HG03039 (cell line): ENCODE results near the gene NFIC.
"Not testable (repeated sequence)": the region's sequence is repeated elsewhere in the genome, so short reads cannot be mapped to it uniquely, and the experiment has no call there.

Experiments used
- ATAC-seq: cut with Tn5 transposase; IDR thresholded peaks from one replicate; pipeline ENCODE4 v1.9.1; 2021; ENCODE audit warnings: mild to moderate bottlenecking, moderate library complexity; ENCODE audit not compliant: unreplicated experiment

Gene NFIC

DNA sequence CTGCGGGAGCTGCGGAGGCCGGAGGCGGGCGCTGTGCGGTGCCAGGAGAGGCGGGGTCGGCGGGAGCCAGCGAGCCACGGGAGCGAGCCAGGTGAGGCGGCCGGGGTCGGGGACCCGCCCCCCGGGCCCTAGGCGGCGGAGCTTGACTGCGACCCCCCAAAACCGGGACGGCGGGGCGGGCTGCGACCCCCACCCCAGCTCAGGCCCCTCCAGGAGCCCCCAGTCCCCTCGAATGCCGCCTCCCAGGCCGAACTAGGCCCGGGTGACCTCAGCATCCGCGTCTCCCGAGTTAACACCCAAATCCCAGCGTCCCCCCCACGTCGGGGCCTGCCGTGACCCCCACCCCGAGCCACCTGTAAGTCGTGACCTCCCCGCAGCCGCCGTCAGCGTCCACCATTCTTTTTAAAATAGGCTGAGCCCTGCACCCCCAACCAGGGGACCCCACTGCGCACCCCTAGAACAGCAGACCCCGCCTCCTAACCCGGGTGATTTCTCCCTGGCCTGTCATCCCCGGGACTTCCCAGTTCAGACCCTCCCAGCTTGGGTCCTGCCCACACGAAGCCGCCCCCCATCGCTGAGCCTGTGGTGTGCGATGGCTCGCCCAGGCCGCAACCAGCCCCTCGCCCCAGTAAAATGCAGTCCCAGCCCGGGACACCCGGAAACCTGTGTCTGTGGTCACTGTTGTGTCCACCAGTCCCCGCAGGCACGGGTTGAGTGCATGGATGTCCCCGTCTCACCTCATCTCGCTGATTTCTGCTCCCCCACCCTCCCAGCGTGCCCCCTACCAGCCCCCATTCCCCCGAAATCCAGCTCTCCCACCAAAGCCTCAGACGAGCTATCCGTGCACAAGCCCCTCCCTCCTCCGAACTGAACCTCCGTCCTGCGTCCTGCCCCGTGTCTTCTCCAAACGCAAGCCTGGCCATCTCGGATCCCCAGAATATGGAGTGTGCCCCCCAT lies 140.3 kb downstream of the NFIC start:
- no peak for ATAC-seq

DNA sequence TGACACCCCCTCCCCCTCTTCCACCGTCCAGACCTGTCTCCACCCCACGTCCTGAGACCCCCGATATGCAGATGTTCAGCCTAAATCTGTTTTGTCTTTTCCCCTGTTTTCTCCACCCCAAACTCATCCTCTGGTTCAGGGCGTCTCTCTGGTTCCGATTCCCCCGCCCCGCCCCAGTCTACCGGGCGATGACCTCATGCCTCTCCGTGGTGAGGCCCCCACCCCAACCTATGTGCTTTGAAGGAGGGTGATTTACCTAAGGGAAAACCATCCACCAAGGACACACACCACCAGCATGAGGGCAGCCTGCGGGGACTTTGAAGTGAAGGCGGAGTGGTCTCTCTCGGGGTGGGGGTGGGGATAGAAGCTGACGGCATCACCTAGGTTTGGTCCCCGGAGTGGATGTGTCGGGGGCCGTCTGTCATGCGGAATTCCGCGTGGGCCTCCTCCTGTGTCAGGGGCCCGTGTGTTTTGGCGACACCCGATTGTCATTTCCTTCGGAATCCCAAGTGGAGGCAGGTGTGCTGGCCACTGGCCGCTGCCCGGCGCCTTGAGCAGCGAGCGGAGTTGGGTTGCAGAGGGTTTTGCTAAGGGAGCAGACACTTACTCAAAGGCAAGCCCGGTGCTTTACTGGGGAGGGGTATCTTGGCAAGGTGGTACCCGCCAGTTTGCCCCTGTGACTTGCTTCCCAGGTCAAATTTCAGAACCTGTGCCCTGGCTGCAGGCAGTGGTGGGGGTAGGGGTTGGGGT lies 141.2 kb downstream of the NFIC start:
- no peak for ATAC-seq

DNA sequence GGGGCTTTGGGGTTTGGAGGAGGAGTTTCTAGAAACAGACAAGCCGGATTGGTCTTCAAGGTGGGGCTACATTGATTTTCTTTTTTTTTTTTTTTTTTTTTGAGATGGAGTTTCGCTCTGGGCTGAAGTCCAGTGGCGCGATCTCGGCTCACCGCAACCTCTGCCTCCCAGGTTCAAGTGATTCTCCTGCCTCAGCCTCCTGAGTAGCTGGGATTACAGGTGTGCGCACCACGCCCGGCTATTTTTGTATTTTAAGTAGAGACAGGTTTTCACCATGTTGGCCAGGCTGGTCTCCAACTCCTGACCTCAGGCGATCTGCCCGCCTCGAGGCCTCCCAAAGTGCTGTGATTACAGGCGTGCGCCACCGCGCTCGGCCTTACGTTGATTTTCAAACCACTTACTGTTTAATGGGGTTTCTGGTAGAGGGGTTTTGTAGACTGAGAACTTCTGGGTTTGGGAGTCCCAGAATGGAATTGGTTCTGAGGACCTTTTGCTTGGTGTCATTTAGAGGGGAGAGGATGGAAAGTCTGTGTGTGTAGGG lies 141.8 kb downstream of the NFIC start:
- ATAC-seq = not testable (repeated sequence)

DNA sequence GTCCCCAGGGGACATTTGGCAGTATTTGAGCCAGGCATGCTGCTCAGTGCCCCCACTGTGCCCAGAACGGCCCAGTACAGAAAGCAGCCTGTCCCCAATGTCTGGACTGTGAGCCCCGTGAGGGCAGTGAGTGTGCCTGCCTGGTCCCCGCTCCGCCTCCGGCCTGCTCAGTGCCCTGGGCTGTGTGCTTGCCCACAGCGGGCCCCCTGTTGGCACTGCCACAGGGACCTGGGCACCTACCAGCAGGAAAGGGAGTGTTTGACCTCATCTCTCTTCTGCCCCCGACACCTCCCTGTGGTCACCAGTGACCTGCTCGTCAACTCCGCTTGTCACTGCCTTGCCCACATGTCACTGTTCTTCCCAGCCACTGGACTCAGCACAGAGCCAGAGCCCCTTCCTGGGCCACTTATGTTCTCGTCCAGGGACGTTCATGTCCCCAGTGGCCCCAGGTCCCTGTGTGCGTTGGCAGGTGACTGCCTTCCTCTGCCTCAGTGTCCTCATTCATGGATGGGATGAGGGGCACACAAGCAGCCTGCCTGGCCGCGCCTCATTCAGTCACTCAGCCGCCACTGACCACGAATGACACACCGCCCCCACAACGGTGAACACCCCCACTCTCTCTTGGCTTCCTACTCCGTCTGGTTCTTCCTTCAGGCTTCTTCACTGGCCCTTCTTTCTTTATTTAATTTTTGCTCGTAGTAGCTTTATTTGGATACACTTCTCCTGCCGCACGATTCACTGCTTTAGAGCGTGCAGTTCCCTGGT lies 142.6 kb downstream of the NFIC start:
- no peak for ATAC-seq

DNA sequence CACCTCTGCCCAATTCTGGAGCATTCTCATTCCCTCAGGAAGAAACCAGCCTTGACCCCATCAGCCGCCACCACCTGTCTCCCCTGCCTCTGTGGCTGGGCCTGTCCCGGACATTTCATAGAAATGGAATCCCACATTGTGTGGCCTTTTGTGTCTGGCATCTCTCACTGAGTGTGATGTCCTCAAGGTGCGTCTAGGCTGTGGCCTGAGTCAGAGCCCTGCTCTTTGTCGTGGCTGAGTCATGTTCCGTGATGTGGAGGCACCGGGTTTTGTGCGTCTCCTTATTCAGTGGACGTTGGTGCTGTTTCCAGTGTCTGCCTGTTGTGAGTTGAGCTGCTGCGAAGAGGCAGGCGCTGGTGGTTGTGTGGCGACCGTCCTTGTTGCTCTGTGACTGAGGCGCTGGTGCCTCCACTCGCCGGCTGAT lies 143.2 kb downstream of the NFIC start:
- no peak for ATAC-seq

DNA sequence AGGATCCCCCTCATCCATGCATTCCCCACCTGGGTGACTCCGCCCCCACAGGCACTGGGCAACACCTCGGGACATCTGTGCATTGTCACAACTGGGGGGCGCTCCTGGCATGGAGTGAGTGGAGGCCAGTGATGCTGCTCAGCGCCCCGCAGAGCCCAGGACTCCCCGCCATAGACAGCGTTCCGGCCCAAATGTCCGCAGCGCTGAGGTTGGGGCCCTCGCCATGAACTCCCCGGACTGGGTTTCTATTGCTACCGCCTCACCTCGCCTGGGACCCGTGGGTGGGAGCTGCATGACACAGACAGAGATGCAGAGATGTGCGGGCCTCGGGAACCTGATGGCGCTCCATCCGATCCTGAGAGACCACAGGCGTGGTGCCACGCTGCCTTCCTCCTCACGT lies 144.3 kb downstream of the NFIC start:
- no peak for ATAC-seq

DNA sequence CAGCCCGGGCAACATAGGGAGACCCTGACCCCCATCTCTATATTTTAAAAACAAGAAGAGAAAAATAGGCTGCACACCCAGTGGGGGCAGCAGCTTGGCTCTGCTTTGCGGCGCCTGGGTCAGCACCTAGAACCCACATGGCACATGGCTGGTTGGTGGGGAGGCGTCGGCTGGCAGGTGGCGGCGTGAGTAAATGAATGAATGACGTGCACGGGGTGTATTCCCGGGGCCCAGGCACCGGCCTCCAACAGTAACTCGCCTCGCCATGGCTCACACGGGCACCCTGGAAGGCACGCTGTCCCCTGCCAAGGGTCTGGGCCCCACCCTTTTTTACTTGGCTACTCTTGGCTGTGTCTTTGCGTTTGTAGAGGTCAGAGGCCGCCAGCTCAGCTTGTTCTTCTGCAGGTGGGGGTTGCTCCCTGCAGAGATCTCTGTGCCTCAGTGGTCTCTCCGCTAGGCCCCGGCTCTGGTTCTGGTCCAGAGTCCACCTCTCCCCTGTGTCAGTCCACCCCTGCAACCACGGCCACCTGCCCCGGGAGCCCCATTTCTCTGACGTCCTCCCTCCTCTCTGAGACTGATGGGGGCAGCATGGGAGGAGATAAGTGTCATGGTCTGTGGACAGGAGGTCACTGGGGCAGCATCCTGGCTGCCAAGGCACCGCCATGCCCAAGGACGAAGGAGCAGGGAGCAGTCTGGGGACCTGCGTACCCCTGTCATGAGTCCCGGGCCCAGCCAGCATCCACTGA lies 145.3 kb downstream of the NFIC start:
- ATAC-seq = no peak

DNA sequence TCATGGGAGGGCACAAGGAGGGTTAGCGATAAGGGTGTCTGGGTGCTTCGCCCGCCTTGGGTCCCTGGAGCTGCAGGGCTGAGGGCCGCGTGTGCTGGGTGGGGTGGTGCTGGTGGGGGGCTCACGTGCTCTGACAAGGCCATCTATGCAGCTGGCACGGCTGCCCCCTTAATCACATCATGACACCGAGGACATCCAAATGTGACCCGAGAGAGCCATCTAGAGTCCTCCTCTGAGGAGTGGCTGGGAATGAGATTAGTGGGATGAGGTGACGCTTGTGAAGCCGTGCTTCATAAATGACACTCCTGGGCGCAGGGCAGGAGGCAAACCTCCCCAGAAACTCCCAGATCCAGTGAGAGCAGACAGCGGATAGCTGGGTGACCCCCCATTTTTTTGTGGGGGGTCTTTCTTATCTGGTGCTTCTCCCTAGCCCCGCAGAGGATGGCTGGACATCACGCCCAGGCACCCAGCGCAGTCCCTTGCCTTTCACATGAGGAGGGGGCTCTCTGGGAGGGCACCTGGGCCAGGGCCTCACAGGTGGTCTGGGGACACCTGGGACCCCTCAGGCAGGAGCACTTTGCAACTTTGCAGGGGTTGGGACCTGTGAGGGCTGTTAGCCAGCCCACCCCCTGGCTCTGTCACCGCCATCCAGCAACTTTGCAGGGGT lies 146.3 kb downstream of the NFIC start:
- ATAC-seq = no peak

DNA sequence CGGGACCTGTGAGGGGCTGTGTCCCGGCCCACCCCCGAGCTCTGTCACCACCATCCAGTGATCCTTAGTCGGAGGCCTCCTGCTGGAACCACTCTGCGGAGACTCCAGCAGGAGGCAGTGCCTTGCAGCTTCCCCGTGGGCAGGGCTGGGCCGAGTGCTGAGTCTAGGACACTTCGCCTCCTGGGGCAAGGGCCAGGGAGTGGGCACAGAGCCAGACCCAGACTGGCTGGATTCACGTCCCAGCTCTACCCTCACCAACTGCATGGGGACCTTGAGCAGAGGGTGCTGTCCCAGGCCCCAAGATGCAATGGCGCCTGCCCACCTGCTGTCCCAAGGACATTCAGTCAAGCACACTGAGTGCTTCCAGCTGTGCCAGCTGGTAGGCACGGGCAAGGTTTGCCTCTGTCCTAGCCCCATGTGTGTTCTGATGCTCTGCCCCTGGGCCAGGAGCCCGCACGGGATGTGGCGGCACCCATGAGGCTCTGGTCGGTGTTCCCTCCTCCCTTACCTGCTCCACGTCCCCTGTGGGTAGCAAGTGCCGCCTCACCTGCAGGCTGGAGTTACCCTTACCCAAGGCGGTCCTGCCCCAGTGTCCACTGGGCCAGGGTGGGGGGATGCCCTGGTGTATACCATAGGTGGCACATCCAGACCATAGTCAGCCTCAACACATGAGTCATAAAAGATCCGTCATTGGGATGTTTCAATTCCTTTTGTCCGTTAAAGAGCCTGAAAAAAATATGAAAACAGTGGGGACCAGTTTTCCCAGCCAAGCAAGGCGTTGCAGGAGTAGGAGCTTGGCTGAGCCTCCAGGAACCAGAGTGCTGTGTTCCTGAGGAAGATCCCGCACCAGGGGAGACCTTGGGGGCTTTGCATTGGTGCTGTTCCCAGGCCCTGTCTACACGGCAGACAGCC lies 147.1 kb downstream of the NFIC start:
- ATAC-seq = no peak

DNA sequence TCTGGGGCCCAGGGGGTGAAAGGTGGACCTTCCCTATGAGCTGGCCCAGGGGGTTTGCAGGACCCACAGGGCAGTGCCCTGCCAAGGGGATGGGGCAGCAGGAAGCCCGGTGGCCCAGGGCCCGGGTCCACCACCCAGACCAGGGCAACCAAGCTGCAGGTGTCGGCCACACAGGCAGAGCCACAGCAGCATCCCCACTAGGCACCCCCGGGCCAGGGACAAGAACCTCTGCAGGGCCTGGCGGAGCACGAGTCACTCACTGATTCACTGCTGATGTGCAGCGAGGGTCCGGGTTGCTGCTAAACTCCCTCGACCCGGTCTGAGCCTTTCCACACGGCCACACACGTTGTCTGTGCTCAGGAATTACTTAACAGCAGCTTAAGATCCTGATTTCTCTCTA lies 148.5 kb downstream of the NFIC start:
- ATAC-seq = no peak

DNA sequence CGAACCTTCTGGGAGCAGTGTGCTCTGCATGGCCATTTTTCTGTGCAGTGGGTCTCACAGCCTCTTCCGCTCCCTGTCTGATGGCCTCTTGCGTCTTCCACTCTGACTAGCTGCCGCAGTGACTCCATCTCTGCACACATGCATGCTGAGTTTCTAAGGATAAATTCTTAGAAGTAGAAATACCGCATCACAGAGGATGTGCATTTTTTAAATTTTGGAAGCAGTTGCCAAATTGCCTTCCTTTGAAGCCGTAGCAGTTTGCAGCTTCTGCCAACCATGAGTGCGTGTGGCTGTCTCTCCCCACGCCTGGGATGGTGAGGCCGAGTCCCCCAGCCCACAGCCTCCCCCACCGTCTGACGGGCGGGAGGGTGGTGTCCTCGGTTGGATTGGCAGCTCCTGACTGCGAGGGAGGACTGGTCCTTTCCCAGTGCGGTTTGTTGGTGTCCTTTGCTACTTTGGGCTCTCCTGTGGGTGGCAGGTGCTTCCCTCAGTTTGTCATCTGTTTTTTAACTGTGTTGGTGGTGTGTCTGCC lies 149.6 kb downstream of the NFIC start:
- ATAC-seq = no peak

DNA sequence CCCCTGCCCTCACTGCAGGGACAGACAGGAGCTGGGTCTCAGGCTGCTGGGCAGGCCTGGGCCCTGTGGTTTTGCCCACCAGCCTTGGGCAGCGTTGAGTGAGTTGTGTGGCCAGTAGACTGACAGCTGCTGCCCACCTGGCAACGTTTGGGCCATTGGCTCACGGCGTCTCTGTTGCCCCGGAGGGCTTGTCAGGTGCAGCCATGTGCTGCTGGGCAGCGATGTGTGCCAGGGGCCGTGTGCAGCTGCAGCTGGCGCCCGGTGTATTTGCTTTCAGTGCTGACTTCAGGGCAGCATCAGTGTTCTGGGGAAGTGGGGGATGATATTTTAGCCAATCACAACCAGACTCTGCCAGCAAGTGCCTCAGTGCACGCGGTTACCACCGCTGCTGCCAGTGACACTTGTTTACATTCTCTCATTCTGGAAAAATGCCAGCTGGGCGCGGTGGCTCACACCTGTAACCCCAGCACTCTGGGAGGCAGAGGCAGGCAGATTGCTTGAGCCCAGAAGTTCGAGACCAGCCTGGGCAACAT lies 150.4 kb downstream of the NFIC start:
- ATAC-seq = no peak

DNA sequence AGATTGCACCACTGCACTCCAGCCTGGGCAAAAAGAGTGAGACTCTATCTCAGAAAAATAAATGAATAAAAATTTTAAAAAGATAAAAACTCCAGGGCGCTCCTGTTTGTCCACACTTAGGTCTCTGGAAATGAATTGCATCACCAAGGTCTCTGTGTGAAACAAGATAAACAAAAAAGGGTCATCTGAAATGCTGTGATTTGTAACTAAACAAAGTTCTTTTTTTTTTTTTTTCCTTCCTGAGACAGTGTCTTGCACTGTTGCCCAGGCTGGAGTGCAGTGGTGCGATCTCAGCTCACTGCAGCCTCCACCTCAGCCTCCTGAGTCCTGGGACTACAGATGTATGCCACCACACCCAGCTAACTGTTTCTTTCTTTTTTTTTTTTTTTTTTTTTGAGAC lies 151.3 kb downstream of the NFIC start:
- no peak for ATAC-seq

DNA sequence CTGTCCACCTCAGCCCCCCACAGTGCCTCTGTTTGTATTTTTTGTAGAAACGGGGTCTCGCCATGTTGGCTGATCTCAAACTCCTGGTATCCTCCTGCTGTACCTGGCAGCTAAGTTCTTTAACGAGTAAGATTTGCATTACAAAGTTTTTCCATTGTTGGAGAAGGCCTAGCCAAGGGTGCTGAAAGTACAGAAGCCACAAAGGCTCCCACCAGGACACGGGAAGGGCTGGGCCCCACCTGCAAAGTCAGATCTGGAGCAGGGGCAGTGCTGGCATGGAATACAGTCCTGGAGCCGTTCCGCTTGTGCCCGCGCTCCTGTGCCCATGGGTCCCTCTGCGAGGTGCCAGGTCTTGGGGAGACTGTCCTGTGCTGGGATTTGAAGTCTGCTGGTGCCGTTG lies 151.9 kb downstream of the NFIC start:
- ATAC-seq = no peak

DNA sequence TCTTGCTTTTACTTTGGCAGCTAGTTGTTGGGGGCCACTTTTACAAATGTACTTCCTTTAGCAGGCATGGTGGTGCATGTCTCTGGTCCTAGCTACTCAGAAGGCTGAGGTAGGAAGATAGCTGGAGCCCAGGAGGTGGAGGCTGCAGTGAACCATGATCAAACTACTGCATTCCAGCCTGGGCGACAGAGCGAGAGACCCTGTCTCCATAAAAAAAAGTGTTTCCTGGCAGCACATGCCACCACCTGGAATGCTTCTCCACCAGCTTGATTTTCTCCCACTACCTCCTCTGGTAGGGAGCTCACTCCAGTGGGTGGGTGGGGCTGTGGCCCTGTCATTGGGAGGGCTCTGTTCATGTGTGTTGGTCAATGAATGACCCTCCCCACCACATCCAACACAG lies 152.3 kb downstream of the NFIC start:
- ATAC-seq = no peak
